Right cardiac atrium (tissue), 5 donors: ENCODE data around the gene UBE2Q1. TPM values are rescaled to one million over a fixed set of nuclear protein-coding genes. Genes with fewer than 3 reads are reported as not detected.

Experiments
- ATAC-seq, 2 donors: fragments of 200-7000 bp; cut with Tn5 transposase; one replicate each; pipeline versions ENCODE4 v1.8.0 to v1.9.1; 2020; ENCODE audit warnings: moderate library complexity in 2 of 2, mild to moderate bottlenecking in 1 of 2
- DNase-seq, 3 donors: peaks; one replicate each; pipeline ENCODE4 v3.0.0-alpha.2; 2020
- H3K27ac ChIP-seq: one replicate; pipeline ENCODE4 v1.5.1; 2013; ENCODE audit warnings: mild to moderate bottlenecking, low read length, control low read depth, moderate library complexity
- H3K27me3 ChIP-seq: one replicate; pipeline ENCODE4 v1.6.1; 2013; ENCODE audit not compliant: control insufficient read depth, insufficient read depth
- H3K4me1 ChIP-seq: one replicate; pipeline ENCODE4 v1.6.1; 2013; ENCODE audit warnings: low read length; ENCODE audit not compliant: control insufficient read depth, insufficient read depth
- H3K4me3 ChIP-seq: one replicate; pipeline ENCODE4 v1.5.1; 2013; ENCODE audit warnings: low read length, control low read depth
- H3K9me3 ChIP-seq: one replicate; pipeline ENCODE4 v1.6.1; 2013; ENCODE audit warnings: low read length; ENCODE audit not compliant: control insufficient read depth
- WGBS: extraction: QIAGEN DNeasy Blood & Tissue Kit; methylation state at CpG from one replicate; pipeline ENCODE4 v1.1.7; 2013; 5-methylcytosine and 5-hydroxymethylcytosine counted together
- intact Hi-C, 4 donors: fragments of 100-400 bp; cut with DNase I; formaldehyde crosslinking; loops; one replicate each; pipeline versions ENCODE4 v1.11.0 to v1.14.0; 2022 to 2023
- polyA plus RNA-seq: library from polyadenylated mRNA; stranded (reverse); fragments of 200-250 nt; gene quantifications from one replicate; pipeline ENCODE4 v1.2.3, GENCODE V29; 2013
- total RNA-seq, 4 donors: library from RNA; stranded (reverse); fragmentation: NEBNext Ultra II Directional; extraction: Animal tissue kit (Norgen Biotek cat#: 25700); gene quantifications; one replicate each; pipeline ENCODE4 v1.2.1, GENCODE V29; 2021
- donor health status: healthy with polysubstance abuse.
- donor health status: DM: no; HTN: yes; CAD: no.
- donor health status: DM: no; HTN: no; CAD: no.
- donor health status: DM: no; HTN: yes; CAD: no; lungs with severe emphysema.
- donor health status: DM: yes; HTN: yes; CAD: no.

The UBE2Q1 gene
- total and polyA plus RNA-seq, 5 donors, result 32.4 to 67.9 (median 60.2) TPM

GRCh38 chr1:154550657-154551056 lies 7.8 kb downstream of the UBE2Q1 start:
- Histone ChIP-seq H3K4me1 (peaks cover 5% of the 10 kb centered on the region), H3K27me3 (no peaks in the 10 kb centered on the region), H3K9me3 (no peaks in the 10 kb centered on the region), H3K4me3 (no peak overlapping the region), H3K27ac (no peak overlapping the region)
- DNase-seq, result no peak
- ATAC-seq, result no peak
- intact Hi-C loops, result loop anchor here in 1 of 4 donors (10.0 kb wide), 1 partner anchor 524 kb away; the partner anchor contains the start of gene EFNA3
- WGBS, result 70% methylated on average over 6 of the region's 6 CpGs

GRCh38 chr1:154550070-154550469 lies 8.4 kb downstream of the UBE2Q1 start:
- WGBS, result 55% methylated on average over 5 of the region's 5 CpGs
- ATAC-seq, result no peak
- intact Hi-C loops, result loop anchor here in 1 of 4 donors (10.0 kb wide), 1 partner anchor 525 kb away; the partner anchor contains the start of gene EFNA3

DNA sequence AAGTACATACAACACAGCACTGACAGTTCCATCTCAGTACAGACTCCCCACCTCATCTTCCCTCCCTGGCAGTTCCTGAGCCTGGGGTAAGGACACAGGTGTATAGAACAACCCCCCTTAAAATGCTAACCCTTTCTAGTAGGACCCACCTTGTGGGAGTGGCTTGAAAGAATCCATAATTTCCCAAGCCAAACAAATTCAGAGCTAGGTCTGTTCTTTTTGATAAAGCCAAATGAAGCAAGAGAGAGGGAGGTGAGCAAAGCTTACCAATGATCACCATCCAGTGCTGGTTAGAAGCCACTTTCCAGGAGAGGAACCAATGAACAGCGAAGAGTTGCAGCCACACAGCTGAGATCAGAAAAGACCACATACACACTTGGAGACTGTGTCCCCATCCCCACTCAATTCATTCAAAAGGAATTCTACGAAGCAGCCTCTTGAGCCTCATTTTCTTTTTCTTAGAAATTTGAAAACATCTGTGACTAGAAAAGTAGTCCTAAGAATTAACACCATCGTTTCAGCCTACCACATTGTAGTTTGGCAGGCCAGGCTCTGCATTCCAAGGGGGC lies 9.2 kb downstream of the UBE2Q1 start:
- Histone ChIP-seq H3K9me3 (no peaks in the 10 kb centered on the region), H3K27me3 (no peaks in the 10 kb centered on the region), H3K4me1 (peaks cover 5% of the 10 kb centered on the region), H3K27ac (no peak overlapping the region), H3K4me3 (no peak overlapping the region)
- 81% methylated on average over 3 of the region's 3 CpGs for WGBS
- intact Hi-C loops, result loop anchor here in 2 of 4 donors (5.0 kb wide), 1 partner anchor 67 kb away; no protein-coding TSS in a partner anchor
- no peak for DNase-seq
- no peak for ATAC-seq

More at GRCh38 chr1:154550070-154550469, 8.4 kb downstream of the UBE2Q1 start:
- no peak for DNase-seq
- H3K27me3 ChIP-seq, result no peaks in the 10 kb centered on the region
- H3K4me3 ChIP-seq, result no peak overlapping the region
- H3K4me1 ChIP-seq, result peaks cover 5% of the 10 kb centered on the region
- H3K9me3 ChIP-seq, result no peaks in the 10 kb centered on the region
- no peak overlapping the region for H3K27ac ChIP-seq

- Histone ChIP-seq H3K9me3 (no peaks in the 10 kb centered on the region), H3K27ac (no peak overlapping the region), H3K4me3 (no peak overlapping the region), H3K27me3 (no peaks in the 10 kb centered on the region), H3K4me1 (peaks cover 5% of the 10 kb centered on the region)
- DNase-seq (no peak), ATAC-seq (peak; percentile 30 to 46)
- WGBS, result 15% methylated on average over 1 of the region's 1 CpG
- intact Hi-C loops, result loop anchor here in 2 of 4 donors (5.0 kb wide), 1 partner anchor 66 kb away; no protein-coding TSS in a partner anchor
Observed at GRCh38 chr1:154548028-154548427, 10.4 kb downstream of the UBE2Q1 start.

DNA sequence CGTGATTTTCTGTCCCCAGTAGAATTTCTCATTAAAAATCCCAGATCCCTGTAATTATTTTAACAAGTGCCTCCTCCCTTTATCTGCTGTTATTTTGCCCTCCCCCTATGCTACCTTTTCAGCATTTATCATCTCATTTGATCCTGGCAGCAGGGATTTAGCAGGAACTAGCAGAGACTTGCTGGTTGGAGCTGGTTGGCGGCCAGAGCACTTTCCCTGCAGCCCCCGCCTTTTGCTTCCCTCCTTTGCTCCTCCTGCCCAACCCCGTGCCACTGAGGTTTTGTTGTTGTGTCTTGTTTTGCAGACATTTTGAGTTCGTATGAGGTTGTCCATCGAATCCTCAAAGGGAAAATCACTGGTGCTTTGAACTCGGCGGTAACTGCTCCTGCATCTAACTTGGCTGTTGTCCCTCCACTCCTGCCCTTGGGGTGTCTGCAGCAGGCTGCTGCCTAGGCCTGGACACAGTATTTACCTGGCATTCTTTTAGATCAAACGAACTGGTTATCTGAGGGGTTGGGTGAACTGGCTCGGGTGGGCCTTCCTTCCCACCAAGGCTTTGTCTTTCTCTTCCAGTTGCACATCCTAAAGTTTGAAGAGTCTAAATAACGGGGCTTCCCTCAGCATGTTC lies 11.2 kb downstream of the UBE2Q1 start:
- Histone ChIP-seq H3K27ac (no peak overlapping the region), H3K4me3 (no peak overlapping the region), H3K4me1 (peaks cover 5% of the 10 kb centered on the region), H3K9me3 (no peaks in the 10 kb centered on the region), H3K27me3 (no peaks in the 10 kb centered on the region)
- ATAC-seq (no peak), DNase-seq (no peak)
- intact Hi-C loops, result loop anchor here in 2 of 4 donors (5.0 kb wide), 1 partner anchor 65 kb away; no protein-coding TSS in a partner anchor
- 65% methylated on average over 11 of the region's 11 CpGs for WGBS

DNA sequence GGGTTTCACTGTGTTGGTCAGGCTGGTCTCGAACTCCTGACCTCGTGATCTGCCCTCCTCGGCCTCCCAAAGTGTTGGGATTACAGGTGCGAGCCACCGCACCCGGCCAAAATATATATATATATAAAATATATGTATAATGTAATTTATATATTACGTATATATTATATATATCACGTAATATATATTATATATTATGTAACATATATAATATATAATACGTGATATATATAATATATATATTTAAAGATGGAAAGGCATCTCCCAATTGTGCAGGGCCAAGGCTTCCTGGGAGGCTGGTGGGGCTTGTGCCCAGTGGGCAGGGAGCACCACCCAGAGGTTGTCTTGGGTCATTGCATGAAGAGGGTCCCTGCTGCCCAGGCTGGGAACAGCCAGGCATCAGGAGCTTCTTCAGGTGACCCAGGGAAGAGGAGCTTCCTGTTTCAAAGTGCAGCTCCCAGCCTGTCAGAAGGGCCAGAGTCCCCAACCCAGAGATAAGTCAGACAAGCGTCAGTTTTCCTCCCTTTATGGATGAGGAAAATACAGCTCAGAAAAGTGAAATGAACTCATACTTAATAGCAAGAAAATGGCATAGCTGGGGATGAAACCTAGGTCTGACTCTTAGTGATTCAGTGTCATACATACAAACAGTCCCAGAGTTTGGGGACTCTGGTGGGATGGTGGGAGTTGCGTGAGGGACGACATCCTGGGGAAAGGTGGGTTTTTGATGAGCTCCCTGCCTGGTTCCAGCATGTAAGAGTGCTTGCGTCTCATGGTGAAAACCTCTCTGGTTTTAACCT lies 12.0 kb downstream of the UBE2Q1 start:
- DNase-seq (peak; percentile 59 to 77 (median 73)), ATAC-seq (peak; percentile 60 to 75)
- Histone ChIP-seq H3K27me3 (no peaks in the 10 kb centered on the region), H3K27ac (no peak overlapping the region), H3K9me3 (no peaks in the 10 kb centered on the region), H3K4me1 (peaks cover 5% of the 10 kb centered on the region), H3K4me3 (no peak overlapping the region)
- intact Hi-C loops, result loop anchor here in 2 of 4 donors (5.0 kb wide), 1 partner anchor 64 kb away; no protein-coding TSS in a partner anchor
- 79% methylated on average over 13 of the region's 13 CpGs for WGBS

DNA sequence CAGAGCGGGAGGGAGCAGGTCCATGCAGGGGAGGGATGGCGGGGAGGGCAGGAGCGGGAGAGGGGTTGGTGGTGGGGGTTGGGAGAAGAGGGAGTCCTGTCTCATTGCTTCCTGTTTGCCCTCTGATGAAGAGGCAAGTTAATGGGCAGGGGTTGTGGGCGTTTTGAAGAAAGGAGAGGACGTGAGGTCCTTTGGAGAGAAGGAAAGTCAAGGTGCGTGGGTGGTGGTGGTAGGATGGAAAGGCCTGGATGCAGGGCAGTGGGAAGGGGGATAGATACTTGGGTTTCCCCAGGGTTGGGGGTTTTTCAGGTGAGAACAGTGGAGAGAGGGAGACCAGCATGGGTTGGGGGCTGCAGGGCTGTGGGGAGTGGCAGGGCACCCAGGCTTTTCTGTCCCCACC lies 17.2 kb downstream of the UBE2Q1 start:
- intact Hi-C loops, result no loop called here

GRCh38 chr1:154539486-154540483 lies 18.7 kb downstream of the UBE2Q1 start:
- no peak for ATAC-seq
- WGBS, result 89% methylated on average over 9 of the region's 9 CpGs
- intact Hi-C loops, result no loop called here

More for the DNA sequence above, 17.2 kb downstream of the UBE2Q1 start:
- Histone ChIP-seq H3K4me3 (no peak overlapping the region), H3K27ac (no peak overlapping the region), H3K9me3 (no peaks in the 10 kb centered on the region), H3K4me1 (peaks cover 2% of the 10 kb centered on the region), H3K27me3 (no peaks in the 10 kb centered on the region)
- DNase-seq (no peak), ATAC-seq (no peak)
- 66% methylated on average over 6 of the region's 6 CpGs for WGBS

GRCh38 chr1:154536570-154536969 lies 21.9 kb downstream of the UBE2Q1 start:
- ATAC-seq (no peak), DNase-seq (no peak)
- Histone ChIP-seq H3K4me3 (no peak overlapping the region), H3K27me3 (no peaks in the 10 kb centered on the region), H3K4me1 (peaks cover 2% of the 10 kb centered on the region), H3K9me3 (no peaks in the 10 kb centered on the region), H3K27ac (no peak overlapping the region)
- intact Hi-C loops, result no loop called here
- WGBS, result 77% methylated on average over 7 of the region's 7 CpGs

More at GRCh38 chr1:154539486-154540483, 18.7 kb downstream of the UBE2Q1 start:
- Histone ChIP-seq H3K27ac (no peak overlapping the region), H3K9me3 (no peaks in the 10 kb centered on the region), H3K27me3 (no peaks in the 10 kb centered on the region), H3K4me1 (peaks cover 2% of the 10 kb centered on the region), H3K4me3 (no peak overlapping the region)
- no peak for DNase-seq
